HG03460 (cell line): ENCODE results near the gene IPPK.

Source experiments
- ATAC-seq: cut with Tn5 transposase; IDR thresholded peaks from one replicate; pipeline ENCODE4 v1.9.1; 2021; ENCODE audit not compliant: unreplicated experiment

Gene IPPK

GRCh38 chr9:92696619-92697018 lies 26.7 kb upstream of the IPPK start:
- ATAC-seq, result no peak

GRCh38 chr9:92686954-92687353 lies 17.0 kb upstream of the IPPK start:
- no peak for ATAC-seq

GRCh38 chr9:92685022-92685421 lies 15.1 kb upstream of the IPPK start:
- ATAC-seq, result no peak

- no peak for ATAC-seq
Measured at GRCh38 chr9:92682269-92682668, 12.3 kb upstream of the IPPK start.

- no peak for ATAC-seq
Measured at GRCh38 chr9:92680166-92681119, 10.5 kb upstream of the IPPK start.

GRCh38 chr9:92679413-92680165 lies 9.7 kb upstream of the IPPK start:
- ATAC-seq, result no peak

GRCh38 chr9:92671323-92671722 lies 1.4 kb upstream of the IPPK start:
- no peak for ATAC-seq

- ATAC-seq, result peak; percentile 8
Measured at GRCh38 chr9:92669527-92669889, 423 bp downstream of the IPPK start.

GRCh38 chr9:92668746-92669526 lies 995 bp downstream of the IPPK start:
- ATAC-seq, result no peak

- no peak for ATAC-seq
Measured at GRCh38 chr9:92666912-92667532, 2.9 kb downstream of the IPPK start.

- ATAC-seq, result no peak
Measured at GRCh38 chr9:92666236-92666635, 3.7 kb downstream of the IPPK start.

GRCh38 chr9:92665836-92666235 lies 4.1 kb downstream of the IPPK start:
- ATAC-seq, result no peak

- no peak for ATAC-seq
Measured at GRCh38 chr9:92664394-92665152, 5.4 kb downstream of the IPPK start.

- no peak for ATAC-seq
Measured at GRCh38 chr9:92663951-92664350, 6.0 kb downstream of the IPPK start.

- no peak for ATAC-seq
Measured at GRCh38 chr9:92663126-92663525, 6.8 kb downstream of the IPPK start.

GRCh38 chr9:92661743-92662142 lies 8.2 kb downstream of the IPPK start:
- no peak for ATAC-seq

- no peak for ATAC-seq
Measured at GRCh38 chr9:92661127-92661526, 8.8 kb downstream of the IPPK start.

- ATAC-seq, result no peak
Measured at GRCh38 chr9:92660266-92660665, 9.7 kb downstream of the IPPK start.

- ATAC-seq, result no peak
Measured at GRCh38 chr9:92659601-92660000, 10.3 kb downstream of the IPPK start.

- ATAC-seq, result no peak
Measured at GRCh38 chr9:92658611-92659010, 11.3 kb downstream of the IPPK start.
